Heart right ventricle (tissue), 16 donors: ENCODE measurements around the gene PLAC1. TPM values are rescaled to one million over a fixed set of nuclear protein-coding genes. Genes with fewer than 3 reads are reported as not detected.

Source experiments
- ATAC-seq, 8 donors: fragments of 200-7000 bp; cut with Tn5 transposase; one replicate each; pipeline ENCODE4 v1.9.1; 2020; ENCODE audit warnings: mild to moderate bottlenecking in 8 of 8, moderate library complexity in 8 of 8, moderate number of reproducible peaks in 1 of 8
- DNase-seq, 2 donors: peaks; one replicate each; pipeline ENCODE4 v3.0.0-alpha.2; 2020
- H3K27ac ChIP-seq, 10 donors: fragments of 200-600 bp; sonication (generic) in 2 of 10; one replicate each; pipeline versions ENCODE4 v1.5.0 to v1.8.0; 2020 to 2022; ENCODE audit warnings: mild to moderate bottlenecking in 3 of 10
- H3K27me3 ChIP-seq, 7 donors: fragments of 200-600 bp; one replicate each; pipeline ENCODE4 v1.8.0; 2021 to 2022; ENCODE audit warnings: mild to moderate bottlenecking in 2 of 7
- H3K36me3 ChIP-seq, 9 donors: fragments of 200-600 bp; sonication (generic) in 1 of 9; one replicate each; pipeline versions ENCODE4 v1.5.0 to v1.8.0; 2020 to 2022; ENCODE audit warnings: mild to moderate bottlenecking in 2 of 9
- H3K4me1 ChIP-seq, 9 donors: fragments of 200-600 bp; sonication (generic) in 1 of 9; one replicate each; pipeline versions ENCODE4 v1.5.0 to v1.8.0; 2020 to 2022; ENCODE audit warnings: mild to moderate bottlenecking in 4 of 9
- H3K4me3 ChIP-seq, 10 donors: fragments of 200-600 bp; sonication (generic) in 2 of 10; one replicate each; pipeline versions ENCODE4 v1.5.0 to v1.8.0; 2020 to 2022; ENCODE audit warnings: mild to moderate bottlenecking in 7 of 10, moderate library complexity in 2 of 10
- H3K9me3 ChIP-seq, 11 donors: fragments of 200-600 bp in 10 of 11; sonication (generic) in 2 of 11; one replicate each; pipeline versions ENCODE4 v1.5.0 to v1.8.0; 2013 to 2022; ENCODE audit warnings: mild to moderate bottlenecking in 2 of 11, control low read depth in 1 of 11, moderate library complexity in 1 of 11
- WGBS, 2 donors: extraction: QIAGEN DNeasy Blood & Tissue Kit; methylation state at CpG; one replicate each; pipeline ENCODE4 v1.1.7; 2013; ENCODE audit warnings: inconsistent platforms in 1 of 2; 5-methylcytosine and 5-hydroxymethylcytosine counted together
- intact Hi-C, 10 donors: fragments of 100-400 bp; cut with DNase I; formaldehyde crosslinking; loops; one replicate each; pipeline versions ENCODE4 v1.11.1 to v1.14.2; 2022
- long read RNA-seq, 3 donors: library from polyadenylated mRNA; unstranded; transcript quantifications; one replicate each; pipeline ENCODE4 v2.0.0, GENCODE V29; 2020 to 2021
- polyA plus RNA-seq, 2 donors: library from polyadenylated mRNA; stranded (reverse); fragments of 200-250 nt; gene quantifications; one replicate each; pipeline ENCODE4 v1.2.3, GENCODE V29; 2013
- total RNA-seq, 10 donors: library from RNA; stranded (reverse); fragmentation: NEBNext Ultra II Directional in 3 of 10; extraction: Animal tissue kit (Norgen Biotek cat#: 25700) in 3 of 10; gene quantifications; one replicate each; pipeline versions ENCODE4 v1.2.1 to v1.2.4, GENCODE V29; 2021 to 2023
- TF ChIP-seq, protein P1 (sequence below), 9 donors: fragments of 200-600 bp; sonication (generic) in 2 of 9; IDR thresholded peaks; one replicate each; pipeline versions ENCODE4 v1.5.0 to v1.8.0; 2021 to 2022; ENCODE audit warnings: antibody characterized with exemption in 9 of 9, mild to moderate bottlenecking in 5 of 9, moderate library complexity in 1 of 9
- donor health status: Arrhythmogenic right ventricular cardiomyopathy.
- donor health status: ischemic (EF 13 %, LVEDD 7.1; RV severe dilation, severe dysfunction).
- donor health status: healthy with polysubstance abuse.
- donor health status: DM: no; HTN: yes; CAD: no.
- donor health status: DM: no; HTN: no; CAD: no.
- donor health status: ischemic (EF 25% LVEDD 6.9; RV normal size, moderate dysfunction).
- donor health status: ischemic (EF 25% LVEDD 5.7; RV mildly dilated, moderate dysfunction).
- donor health status: healthy.
- donor health status: DM: yes; HTN: yes; CAD: no.
- donor health status: Ischemic cardiomyopathy.
- donor health status: ischemic (EF 35%, LVEDD 5.7; RV mildly dilated, moderate dysfunction).
- donor health status: nonischemic (EF 11% LVEDD 7.7; RV severe dilation, severe dysfunction).
- donor health status: DM: yes; HTN: yes; CAD: no.
- donor health status: PGD.
- donor health status: ischemic (EF 29% LVEDD 5.4; RV normal size, mild dysfunction).
- donor health status: nonischemic (EF 23%, LVEDD 6.1; RV moderate dilation, normal function).

PLAC1 gene, protein sequence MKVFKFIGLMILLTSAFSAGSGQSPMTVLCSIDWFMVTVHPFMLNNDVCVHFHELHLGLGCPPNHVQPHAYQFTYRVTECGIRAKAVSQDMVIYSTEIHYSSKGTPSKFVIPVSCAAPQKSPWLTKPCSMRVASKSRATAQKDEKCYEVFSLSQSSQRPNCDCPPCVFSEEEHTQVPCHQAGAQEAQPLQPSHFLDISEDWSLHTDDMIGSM
- total RNA-seq (not detected), polyA plus RNA-seq (not detected)
- long read RNA-seq, donor 1: 0 reads
- long read RNA-seq, donor 2: 0 reads
- long read RNA-seq, donor 3: 0 reads

DNA sequence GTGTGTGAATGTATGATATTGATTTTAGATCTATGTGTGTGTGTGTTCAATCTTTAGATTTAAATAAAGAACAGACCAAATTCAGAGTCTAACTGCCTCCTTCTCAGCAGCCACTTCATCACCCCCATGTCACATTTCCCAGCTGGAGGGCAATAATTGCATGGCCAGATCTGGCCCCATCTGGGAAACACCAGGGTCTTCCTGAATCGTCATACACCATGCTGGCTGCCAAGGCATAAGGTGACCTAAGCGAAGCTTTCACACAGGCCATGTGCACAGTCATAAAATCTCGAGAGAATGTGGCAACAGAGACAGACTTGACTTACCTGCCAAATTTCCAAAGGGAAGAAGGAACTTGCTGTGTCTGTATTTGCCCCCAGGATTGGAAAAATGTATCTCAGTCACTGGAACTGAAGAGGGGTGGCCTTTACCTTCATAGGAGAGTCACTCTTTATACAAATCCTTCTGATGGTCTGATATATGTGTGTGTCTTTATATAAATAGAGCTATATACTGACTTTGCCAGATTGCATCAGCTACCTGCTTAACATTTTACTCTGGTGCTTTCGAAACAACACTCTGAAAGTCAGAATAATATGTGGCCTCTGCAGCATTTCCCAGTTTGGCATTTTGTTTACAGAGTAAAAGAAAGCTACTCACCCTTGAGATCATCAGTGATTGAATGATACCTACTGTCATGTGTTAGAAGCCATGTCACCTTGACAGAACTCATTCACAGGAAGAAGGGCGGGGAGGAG lies at the start of gene PLAC1:
Gene PLAC1 (minus strand): TSS at position 470 of the 758 bp plus-strand sequence. CDS start 91,789 bp downstream, outside the sequence.
- intact Hi-C loops: no loop called here
- Histone ChIP-seq H3K4me1 (peaks cover 0 to 15% (median 0%) of the 10 kb centered on the region in 9 donors), H3K4me3 (no peak within 1 kb of the TSS), H3K27ac (no peak within 1 kb of the TSS), H3K27me3 (peaks cover 0 to 8% (median 0%) of the 10 kb centered on the region in 7 donors), H3K9me3 (no peaks in the 10 kb centered on the region), H3K36me3 (no peaks in the 10 kb centered on the region)
- no peak for DNase-seq
- 78 to 84% methylated on average over 5 of the region's 5 CpGs for WGBS, 2 donors
- no peak for ATAC-seq
- TF ChIP-seq, protein P1, sequence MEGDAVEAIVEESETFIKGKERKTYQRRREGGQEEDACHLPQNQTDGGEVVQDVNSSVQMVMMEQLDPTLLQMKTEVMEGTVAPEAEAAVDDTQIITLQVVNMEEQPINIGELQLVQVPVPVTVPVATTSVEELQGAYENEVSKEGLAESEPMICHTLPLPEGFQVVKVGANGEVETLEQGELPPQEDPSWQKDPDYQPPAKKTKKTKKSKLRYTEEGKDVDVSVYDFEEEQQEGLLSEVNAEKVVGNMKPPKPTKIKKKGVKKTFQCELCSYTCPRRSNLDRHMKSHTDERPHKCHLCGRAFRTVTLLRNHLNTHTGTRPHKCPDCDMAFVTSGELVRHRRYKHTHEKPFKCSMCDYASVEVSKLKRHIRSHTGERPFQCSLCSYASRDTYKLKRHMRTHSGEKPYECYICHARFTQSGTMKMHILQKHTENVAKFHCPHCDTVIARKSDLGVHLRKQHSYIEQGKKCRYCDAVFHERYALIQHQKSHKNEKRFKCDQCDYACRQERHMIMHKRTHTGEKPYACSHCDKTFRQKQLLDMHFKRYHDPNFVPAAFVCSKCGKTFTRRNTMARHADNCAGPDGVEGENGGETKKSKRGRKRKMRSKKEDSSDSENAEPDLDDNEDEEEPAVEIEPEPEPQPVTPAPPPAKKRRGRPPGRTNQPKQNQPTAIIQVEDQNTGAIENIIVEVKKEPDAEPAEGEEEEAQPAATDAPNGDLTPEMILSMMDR (IDR thresholded peaks at IDR 0.05): no peak

GRCh38 chrX:134706138-134706537 lies 47.9 kb upstream of the PLAC1 start:
- H3K4me3 ChIP-seq: no peak overlapping the region
- 70 to 74% methylated on average over 5 of the region's 5 CpGs for WGBS, 2 donors
- intact Hi-C loops: no loop called here
- no peaks in the 10 kb centered on the region for H3K9me3 ChIP-seq
- no peak overlapping the region for H3K27ac ChIP-seq
- TF ChIP-seq, protein P1 (IDR thresholded peaks at IDR 0.05): no peak
- DNase-seq (no peak), ATAC-seq (no peak)
- no peaks in the 10 kb centered on the region for H3K4me1 ChIP-seq
- peaks cover 0 to 15% (median 0%) of the 10 kb centered on the region in 7 donors for H3K27me3 ChIP-seq
- no peaks in the 10 kb centered on the region for H3K36me3 ChIP-seq

- WGBS, 2 donors: 91 to 96% methylated on average over 1 of the region's 1 CpG
- no peak for ATAC-seq
- Histone ChIP-seq H3K36me3 (no peaks in the 10 kb centered on the region), H3K27me3 (peaks cover 0 to 4% (median 0%) of the 10 kb centered on the region in 7 donors), H3K9me3 (peaks cover 0 to 5% (median 0%) of the 10 kb centered on the region in 11 donors), H3K4me1 (peaks cover 0 to 11% (median 0%) of the 10 kb centered on the region in 9 donors), H3K27ac (no peak overlapping the region), H3K4me3 (no peak overlapping the region)
- DNase-seq: no peak
- TF ChIP-seq, protein P1 (IDR thresholded peaks at IDR 0.05): no peak
- intact Hi-C loops: no loop called here
Observed at GRCh38 chrX:134695999-134696398, 37.7 kb upstream of the PLAC1 start.

GRCh38 chrX:134694333-134695322 lies 36.4 kb upstream of the PLAC1 start:
- Histone ChIP-seq H3K4me3 (no peak overlapping the region), H3K9me3 (no peaks in the 10 kb centered on the region), H3K27ac (no peak overlapping the region), H3K4me1 (peaks cover 0 to 11% (median 0%) of the 10 kb centered on the region in 9 donors), H3K27me3 (no peaks in the 10 kb centered on the region), H3K36me3 (no peaks in the 10 kb centered on the region)
- intact Hi-C loops: no loop called here
- ATAC-seq (no peak), DNase-seq (no peak)
- 89 to 90% methylated on average over 5 of the region's 5 CpGs for WGBS, 2 donors
- TF ChIP-seq, protein P1 (IDR thresholded peaks at IDR 0.05): no peak
